DMS153 treated with DMSO at 0.1 percent for 48 hours (cell line): ENCODE data around the gene FOXP2.
"Not testable (repeated sequence)": the region's sequence is repeated elsewhere in the genome, so short reads cannot be mapped to it uniquely, and the experiment has no call there.

Experiments used
- DNase-seq: peaks from one replicate; lab custom pipeline; 2025; ENCODE audit not compliant: unreplicated experiment; lab: John Stamatoyannopoulos, UW

The FOXP2 gene

DNA sequence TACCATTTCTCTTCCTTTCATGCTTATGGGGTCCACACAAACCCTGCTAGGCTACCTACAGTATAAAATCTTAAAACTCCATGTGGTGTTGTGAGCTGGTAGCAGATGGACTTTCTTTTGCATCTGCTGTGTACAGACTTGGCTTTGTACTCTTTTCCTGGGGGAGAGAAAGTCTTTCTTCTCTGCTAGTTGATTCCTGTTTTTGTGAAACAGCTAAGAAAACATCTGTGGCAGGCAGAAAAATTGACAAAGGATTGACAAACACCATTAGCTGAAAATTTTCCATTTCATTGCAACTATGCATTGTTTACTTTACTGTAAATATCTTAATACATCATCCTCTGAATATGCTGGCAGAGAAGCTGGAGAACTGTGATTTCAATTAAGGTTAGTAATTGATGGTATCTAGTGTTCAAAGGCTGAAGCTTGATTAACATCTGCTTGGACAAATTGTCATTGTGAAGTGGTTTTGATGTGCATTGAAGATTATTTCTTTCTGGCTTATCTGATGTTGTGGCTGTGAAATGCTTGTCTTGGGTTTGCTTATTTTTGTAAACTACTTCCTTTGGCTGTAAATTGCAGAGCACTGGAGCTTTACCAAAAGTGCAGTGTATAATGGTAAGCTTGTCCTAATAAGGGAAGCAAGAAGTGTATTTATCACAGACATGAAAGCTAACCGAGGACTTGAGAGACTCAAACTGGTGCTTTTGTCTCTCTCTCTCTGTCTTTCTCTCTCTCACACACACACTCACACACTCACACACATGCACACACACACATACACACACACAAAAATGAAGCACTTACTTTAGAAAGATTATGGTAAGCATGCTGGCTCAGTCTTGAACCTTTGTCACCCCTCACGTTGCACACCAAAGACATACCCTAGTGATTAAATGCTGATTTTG lies at the start of gene FOXP2:
TSS of gene FOXP2 (plus strand) at position 660 of the 908 bp plus-strand sequence. CDS start 11,697 bp downstream, outside the sequence.
- DNase-seq = peak; percentile 71

DNA sequence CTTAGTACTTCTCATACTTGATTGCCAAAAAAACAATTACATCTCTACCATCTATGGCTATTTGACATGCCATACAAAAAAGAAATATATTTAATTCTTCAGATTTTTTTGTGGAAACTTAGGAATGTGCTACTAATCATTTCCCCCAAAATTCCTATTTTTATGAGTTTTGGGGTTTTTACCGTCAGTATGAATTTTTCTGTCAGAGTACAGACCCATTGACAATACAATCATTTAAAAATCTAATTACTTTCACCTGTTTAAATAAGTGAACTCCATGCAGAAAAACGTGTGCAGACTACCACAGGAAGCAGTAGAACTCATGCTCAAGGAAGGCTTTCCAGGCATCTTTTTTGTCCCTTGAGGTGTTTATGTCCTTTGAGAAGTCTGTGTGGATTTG lies 48.8 kb upstream of the FOXP2 start:
- no peak for DNase-seq

- DNase-seq = no peak
Observed at GRCh38 chr7:114368492-114368891, 46.1 kb upstream of the FOXP2 start.

- no peak for DNase-seq
Observed at GRCh38 chr7:114369294-114369693, 45.3 kb upstream of the FOXP2 start.

DNA sequence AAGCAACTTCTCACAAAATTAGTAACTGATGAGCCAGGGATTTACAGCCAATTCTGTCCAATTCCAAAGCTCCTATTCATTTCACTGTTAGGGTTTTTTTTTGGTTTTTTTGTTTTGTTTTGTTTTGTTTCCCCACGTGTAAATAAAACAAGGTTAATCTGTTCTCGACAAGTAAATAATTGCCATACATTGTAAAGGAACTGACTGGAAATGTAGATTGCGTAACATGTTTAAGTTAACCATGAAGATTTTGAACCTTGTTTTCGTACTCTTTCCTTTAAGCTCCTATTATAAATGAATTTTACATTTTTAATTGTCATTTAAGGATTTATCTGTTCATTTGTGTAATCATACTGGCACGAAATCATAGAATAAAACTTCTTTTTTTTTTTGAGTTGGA lies 42.0 kb upstream of the FOXP2 start:
- no peak for DNase-seq

GRCh38 chr7:114375907-114376306 lies 38.7 kb upstream of the FOXP2 start:
- no peak for DNase-seq

GRCh38 chr7:114383946-114384345 lies 30.7 kb upstream of the FOXP2 start:
- not testable (repeated sequence) for DNase-seq

GRCh38 chr7:114384346-114384745 lies 30.3 kb upstream of the FOXP2 start:
- DNase-seq = not testable (repeated sequence)

GRCh38 chr7:114388021-114388420 lies 26.6 kb upstream of the FOXP2 start:
- DNase-seq = no peak

DNA sequence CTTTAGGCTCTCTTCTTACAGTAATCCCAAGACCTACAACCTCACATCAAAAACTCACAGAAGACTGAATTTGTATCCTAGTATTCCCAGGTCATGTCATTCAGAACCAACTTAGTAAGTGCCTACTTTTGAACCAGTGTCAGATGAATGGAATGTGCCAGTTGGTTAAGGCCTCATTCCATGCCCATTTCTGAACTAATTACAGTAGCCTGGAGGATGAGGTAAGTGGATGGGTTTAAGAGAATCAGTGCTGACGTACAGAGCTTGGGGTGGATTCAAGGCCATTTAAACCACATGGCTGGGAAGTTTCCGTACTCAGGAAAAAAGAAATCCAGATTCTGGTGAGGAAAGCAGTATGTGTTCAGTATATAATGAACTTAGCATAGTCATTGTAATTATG lies 21.9 kb upstream of the FOXP2 start:
- no peak for DNase-seq

- DNase-seq = no peak
Observed at GRCh38 chr7:114402876-114403635, 11.6 kb upstream of the FOXP2 start.

- no peak for DNase-seq
Observed at GRCh38 chr7:114405427-114405826, 9.2 kb upstream of the FOXP2 start.

GRCh38 chr7:114409750-114410149 lies 4.9 kb upstream of the FOXP2 start:
- no peak for DNase-seq

GRCh38 chr7:114412548-114412947 lies 2.1 kb upstream of the FOXP2 start:
- DNase-seq = no peak

GRCh38 chr7:114413761-114414155 lies 857 bp upstream of the FOXP2 start:
- DNase-seq = no peak

DNA sequence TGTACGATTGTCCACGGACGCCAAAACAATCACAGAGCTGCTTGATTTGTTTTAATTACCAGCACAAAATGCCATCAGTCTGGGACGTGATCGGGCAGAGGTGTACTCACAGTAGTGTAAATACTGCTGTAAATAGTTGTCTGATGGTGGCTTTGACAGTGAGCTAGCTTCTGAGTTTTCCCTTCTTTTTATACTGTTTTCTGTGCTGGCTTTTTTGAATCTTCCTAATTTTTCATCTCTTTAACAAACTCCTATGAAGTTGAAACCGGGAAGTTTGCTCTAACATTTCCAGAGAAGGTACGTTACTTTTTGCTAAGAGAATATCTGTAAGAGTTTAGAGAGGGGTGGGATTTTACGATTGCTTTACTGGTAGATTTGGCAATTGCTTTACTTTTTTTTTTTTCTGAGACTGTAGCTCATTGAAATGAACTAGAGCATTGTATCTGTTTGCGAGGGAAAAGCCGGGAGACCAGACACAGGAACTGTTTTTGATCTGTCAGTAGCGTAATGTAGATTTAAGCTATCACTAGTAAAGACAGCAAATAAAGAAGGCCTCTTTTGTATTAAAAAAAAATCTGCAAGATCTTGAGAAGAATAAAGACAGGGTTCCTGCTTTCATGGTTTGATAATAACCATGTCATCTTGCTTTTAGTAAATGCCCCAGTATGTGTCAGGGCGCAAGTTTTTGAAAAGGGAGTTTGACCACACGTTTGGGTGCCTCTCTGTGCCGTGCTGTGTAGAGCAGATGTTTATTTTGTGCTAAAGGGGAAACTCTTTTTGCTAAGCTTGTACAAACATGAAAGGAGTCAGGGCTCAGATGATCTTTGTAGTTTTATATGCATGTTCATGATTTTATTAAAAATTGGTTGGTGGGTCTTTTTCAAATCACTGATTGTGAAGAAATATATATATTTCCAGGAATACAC lies 712 bp downstream of the FOXP2 start:
- no peak for DNase-seq

DNA sequence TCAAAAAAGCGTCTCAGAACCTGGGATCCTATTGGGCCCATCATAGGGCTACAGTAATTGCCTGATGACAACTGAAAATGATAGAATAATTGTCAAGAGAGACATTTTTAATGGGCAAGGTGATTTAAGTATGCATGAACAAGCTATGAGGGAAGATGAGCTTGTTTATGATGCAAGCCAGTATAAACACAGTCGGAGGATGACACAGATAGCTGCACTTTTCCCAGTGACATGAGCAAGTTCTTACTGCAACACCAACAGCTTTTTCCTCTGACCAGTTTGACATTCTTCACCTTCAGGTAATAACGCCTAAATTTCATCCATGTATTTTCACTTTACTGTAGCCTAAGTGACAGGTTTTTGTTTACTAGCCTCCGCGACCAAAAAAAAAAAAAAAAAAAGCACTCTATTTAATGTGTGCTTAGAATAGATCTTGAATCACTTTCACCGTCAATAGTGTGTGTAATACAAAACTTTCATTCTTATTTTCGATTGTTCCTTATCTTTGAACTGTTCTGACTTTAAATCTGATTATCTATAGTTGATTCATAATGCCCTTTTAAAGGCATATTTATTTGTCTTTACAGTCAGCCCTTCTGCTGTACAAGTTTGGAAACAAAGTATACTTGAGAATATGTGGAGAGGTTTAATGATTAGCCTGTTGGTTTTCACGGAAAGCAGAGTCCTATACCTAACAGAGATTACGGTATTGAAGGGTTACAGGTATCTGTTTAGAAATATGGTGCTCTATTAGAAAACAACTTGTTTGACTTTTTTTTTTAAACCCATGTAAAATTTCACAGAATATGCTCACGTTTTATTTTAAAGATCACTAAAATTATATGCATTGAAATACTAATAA lies 1.7 kb downstream of the FOXP2 start:
- DNase-seq = no peak

GRCh38 chr7:114417290-114417689 lies 2.7 kb downstream of the FOXP2 start:
- DNase-seq = no peak

GRCh38 chr7:114418117-114418516 lies 3.5 kb downstream of the FOXP2 start:
- DNase-seq = no peak
